ENCODE measurements around the gene PFDN5.

PFDN5 gene

DNA sequence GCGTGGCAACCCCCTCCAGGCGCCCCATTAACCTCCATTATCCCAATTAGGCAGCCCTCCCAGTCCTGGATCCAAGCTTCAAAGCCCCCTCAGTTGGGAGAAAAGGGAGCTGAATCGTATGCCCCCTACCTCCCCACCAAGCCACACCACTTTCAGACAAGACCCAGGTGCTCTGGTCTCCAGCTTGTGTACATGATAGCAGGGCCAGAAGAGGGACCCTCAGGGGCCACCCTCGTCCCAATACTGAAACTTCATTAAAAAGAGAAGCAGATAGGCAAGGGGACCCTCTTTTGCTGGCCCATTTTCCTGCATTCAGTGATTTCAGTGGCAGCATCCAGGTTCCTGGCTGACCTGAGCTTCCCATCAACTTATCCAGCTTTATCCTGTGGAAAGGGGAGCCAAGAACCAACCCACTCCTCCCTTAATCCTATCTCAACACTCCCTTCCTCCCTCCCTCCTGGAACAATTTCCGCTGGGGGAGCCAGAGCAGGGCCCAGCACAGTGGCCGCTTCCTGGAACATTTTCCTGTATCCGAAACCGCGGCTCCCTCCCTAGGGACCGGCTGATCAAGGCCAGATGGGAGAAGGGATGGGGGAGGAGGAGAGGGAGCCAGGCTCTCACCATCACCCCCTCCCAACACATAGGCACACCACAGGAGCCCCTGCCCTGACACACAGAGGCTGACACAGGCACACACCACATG lies 50.3 kb downstream of the PFDN5 start:
- FAIRE-seq (no peak), DNase-seq (ENCODE audit: insufficient read length, low spot score) (no peak)

DNA sequence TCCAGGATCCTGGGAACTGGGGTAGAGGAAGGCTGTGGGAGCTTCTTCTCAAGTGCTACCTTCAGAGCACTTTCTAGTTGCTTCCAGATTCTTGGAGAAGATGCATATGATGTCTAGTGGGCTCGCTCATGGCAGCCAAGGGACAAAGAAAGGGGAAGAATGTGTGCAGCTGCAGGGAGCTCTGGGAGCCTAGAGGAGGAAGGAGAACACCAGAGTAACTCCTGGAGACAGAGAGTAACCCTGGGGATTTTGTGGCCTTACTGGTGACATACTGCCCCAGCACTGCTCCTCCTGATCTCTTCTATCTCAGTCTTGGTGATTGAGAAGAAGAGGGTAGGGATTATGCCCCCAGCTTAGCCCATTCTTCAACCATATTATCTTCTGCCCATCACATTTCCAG lies 51.1 kb downstream of the PFDN5 start:
- no peak for FAIRE-seq
- no peak for DNase-seq (ENCODE audit: insufficient read length, low spot score)
- TF ChIP-seq, protein P1, sequence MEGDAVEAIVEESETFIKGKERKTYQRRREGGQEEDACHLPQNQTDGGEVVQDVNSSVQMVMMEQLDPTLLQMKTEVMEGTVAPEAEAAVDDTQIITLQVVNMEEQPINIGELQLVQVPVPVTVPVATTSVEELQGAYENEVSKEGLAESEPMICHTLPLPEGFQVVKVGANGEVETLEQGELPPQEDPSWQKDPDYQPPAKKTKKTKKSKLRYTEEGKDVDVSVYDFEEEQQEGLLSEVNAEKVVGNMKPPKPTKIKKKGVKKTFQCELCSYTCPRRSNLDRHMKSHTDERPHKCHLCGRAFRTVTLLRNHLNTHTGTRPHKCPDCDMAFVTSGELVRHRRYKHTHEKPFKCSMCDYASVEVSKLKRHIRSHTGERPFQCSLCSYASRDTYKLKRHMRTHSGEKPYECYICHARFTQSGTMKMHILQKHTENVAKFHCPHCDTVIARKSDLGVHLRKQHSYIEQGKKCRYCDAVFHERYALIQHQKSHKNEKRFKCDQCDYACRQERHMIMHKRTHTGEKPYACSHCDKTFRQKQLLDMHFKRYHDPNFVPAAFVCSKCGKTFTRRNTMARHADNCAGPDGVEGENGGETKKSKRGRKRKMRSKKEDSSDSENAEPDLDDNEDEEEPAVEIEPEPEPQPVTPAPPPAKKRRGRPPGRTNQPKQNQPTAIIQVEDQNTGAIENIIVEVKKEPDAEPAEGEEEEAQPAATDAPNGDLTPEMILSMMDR (IDR thresholded peaks at IDR 0.05; ENCODE audit: insufficient read depth, missing control alignments), result no peak

More for the DNA sequence above, 50.3 kb downstream of the PFDN5 start:
- TF ChIP-seq, protein P1 (IDR thresholded peaks at IDR 0.05; ENCODE audit: insufficient read depth, missing control alignments), result no peak

DNA sequence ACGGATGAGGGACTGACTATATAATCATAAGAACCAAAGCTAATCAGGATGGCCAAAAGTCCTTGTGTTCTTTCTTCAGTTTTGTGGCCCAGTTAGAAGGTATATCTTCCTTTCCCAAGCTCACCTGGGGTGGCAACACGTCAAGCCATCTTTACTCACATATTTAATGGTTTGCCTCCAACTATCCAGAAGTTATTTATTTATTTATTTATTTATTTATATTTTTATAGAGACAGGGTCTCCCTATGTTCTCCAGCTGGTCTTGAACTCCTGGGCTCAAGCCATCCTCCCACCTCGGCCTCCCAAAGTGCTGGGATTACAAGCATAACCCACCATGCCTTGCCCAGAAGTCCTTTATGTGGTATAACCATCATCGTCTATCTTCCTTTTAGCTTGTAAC lies 52.6 kb downstream of the PFDN5 start:
- DNase-seq (ENCODE audit: insufficient read length, low spot score), result no peak
- no peak for FAIRE-seq
- TF ChIP-seq, protein P1 (IDR thresholded peaks at IDR 0.05; ENCODE audit: insufficient read depth, missing control alignments), result no peak

Data from D721Med (cell line).